ACC112 (cell line): Measurements from ENCODE around the gene ANKRD28.

Experiments
- H2AFZ ChIP-seq: fragments of 200-600 bp; sonication (generic); one replicate; pipeline ENCODE4 v1.6.0; 2017; ENCODE audit warnings: antibody characterized with exemption, low read length; ENCODE audit not compliant: unreplicated experiment
- H3K27ac ChIP-seq: fragments of 200-600 bp; sonication (generic); 2 replicates; pipeline ENCODE4 v1.5.1; 2014; ENCODE audit warnings: low read depth, mild to moderate bottlenecking, antibody characterized with exemption, low read length, moderate library complexity
- H3K27me3 ChIP-seq: fragments of 200-600 bp; sonication (generic); 2 replicates; pipeline ENCODE4 v1.6.1; 2014; ENCODE audit warnings: mild to moderate bottlenecking, antibody characterized with exemption, low read length, moderate library complexity, mixed read lengths; ENCODE audit not compliant: insufficient read depth
- H3K36me3 ChIP-seq: fragments of 200-600 bp; sonication (generic); 2 replicates; pipeline ENCODE4 v1.6.1; 2016; ENCODE audit warnings: mild to moderate bottlenecking, antibody characterized with exemption, low read length, moderate library complexity, mixed read lengths; ENCODE audit not compliant: insufficient read depth
- H3K4me1 ChIP-seq: fragments of 200-600 bp; sonication (generic); one replicate; pipeline ENCODE4 v1.6.1; 2016; ENCODE audit warnings: low read length, mixed read lengths; ENCODE audit not compliant: insufficient read depth, unreplicated experiment, control insufficient read depth
- H3K4me3 ChIP-seq: fragments of 200-600 bp; sonication (generic); 2 replicates; pipeline ENCODE4 v1.5.1; 2014; ENCODE audit warnings: mild to moderate bottlenecking, low read depth, low read length
- H3K79me2 ChIP-seq: fragments of 200-600 bp; sonication (generic); one replicate; pipeline ENCODE4 v1.6.0; 2016; ENCODE audit warnings: low read length; ENCODE audit not compliant: control insufficient read depth, unreplicated experiment, insufficient read depth

ANKRD28 gene

DNA sequence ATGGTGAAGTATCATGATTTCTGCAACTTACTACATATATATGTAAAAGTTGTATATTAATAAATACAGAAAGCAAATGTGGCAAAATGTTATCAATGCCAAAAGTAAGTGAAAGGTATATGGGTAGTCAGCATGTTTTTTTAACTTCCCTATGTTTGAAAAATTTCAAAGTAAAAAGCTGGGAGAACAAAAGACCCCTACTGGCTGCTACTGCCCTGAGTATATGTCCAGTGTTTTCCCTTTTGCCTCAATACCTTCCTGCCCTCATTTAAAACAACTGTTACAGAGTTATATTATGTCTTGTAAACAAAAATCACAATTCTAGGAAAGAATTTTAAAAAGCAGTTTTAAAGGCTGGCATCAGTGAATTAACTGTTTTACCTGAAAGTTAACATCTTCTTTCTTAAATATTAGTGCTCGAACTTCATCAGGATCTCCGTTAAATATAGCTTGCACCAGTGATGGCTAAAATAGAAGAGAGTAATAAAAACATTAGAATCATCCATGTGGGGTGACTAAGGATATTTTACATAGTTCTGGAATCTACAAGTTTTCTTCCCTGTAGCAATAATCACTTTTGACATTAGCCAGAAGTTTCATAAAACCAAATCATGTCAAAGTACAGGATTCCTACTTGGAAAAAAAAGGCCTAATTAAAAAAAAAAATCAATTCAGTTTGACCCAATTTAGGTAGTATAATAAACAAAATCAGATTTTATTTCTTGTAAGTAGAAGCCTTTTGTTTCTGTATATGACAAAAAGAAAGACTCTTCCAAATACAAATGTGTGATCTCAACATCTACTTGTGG, 2.7 kb downstream of the ANKRD28 start:
- peaks cover 87% of the 10 kb centered on the region for H3K79me2 ChIP-seq
- peaks cover 35% of the 10 kb centered on the region for H3K4me1 ChIP-seq
- no peaks in the 10 kb centered on the region for H3K27me3 ChIP-seq
- peak overlapping the region; percentile 81 for H3K4me3 ChIP-seq
- H2AFZ ChIP-seq, result no peak overlapping the region
- peak overlapping the region; percentile 98 for H3K27ac ChIP-seq
- peaks cover 35% of the 10 kb centered on the region for H3K36me3 ChIP-seq

DNA sequence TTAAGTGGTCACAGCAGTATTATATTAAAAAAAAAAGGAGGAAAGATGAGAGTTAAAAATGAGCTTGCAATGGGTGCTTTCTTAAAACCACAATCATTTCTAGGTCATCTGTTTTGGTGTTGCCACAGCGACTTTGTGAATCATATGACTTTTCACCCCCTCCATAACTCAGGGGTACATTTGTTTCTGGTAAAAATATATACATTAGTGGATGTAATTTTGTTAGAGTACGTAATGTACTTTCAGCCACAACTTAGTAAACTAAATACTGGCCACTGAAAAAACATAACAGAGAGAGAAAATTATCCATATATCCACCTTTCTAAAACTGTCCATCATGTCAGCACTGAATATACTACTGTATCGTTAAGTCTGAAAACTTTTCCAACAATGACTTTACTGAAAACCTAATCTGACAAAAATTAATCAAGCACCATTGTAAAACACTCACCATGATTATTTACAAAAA, 3.4 kb downstream of the ANKRD28 start:
- Histone ChIP-seq H3K79me2 (peaks cover 87% of the 10 kb centered on the region), H2AFZ (no peak overlapping the region), H3K36me3 (peaks cover 41% of the 10 kb centered on the region), H3K27me3 (no peaks in the 10 kb centered on the region), H3K27ac (peak overlapping the region; percentile 98), H3K4me1 (peaks cover 28% of the 10 kb centered on the region), H3K4me3 (peak overlapping the region; percentile 81)

DNA sequence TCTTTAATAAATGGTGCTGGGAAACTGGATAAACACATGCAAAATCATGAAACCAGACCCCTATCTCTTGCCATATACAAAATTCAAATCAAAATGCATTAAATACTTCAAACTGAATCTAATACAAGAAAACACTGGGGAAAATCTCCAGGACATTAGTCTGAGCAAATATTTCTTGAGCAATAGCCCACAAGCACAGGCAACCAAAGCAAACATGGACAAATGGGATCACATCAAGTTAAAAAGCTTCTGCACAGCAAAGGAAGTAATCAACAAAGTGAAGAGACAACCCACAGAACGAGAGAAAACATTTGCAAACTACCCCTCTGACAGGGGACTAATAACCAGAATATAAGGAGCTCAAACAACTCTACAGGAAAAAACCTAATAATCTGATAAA, 6.3 kb downstream of the ANKRD28 start:
- no peaks in the 10 kb centered on the region for H3K27me3 ChIP-seq
- peaks cover 23% of the 10 kb centered on the region for H3K4me1 ChIP-seq
- peaks cover 63% of the 10 kb centered on the region for H3K36me3 ChIP-seq
- no peak overlapping the region for H3K27ac ChIP-seq
- peaks cover 96% of the 10 kb centered on the region for H3K79me2 ChIP-seq
- peak overlapping the region; percentile 39 for H3K4me3 ChIP-seq
- H2AFZ ChIP-seq, result no peak overlapping the region

DNA sequence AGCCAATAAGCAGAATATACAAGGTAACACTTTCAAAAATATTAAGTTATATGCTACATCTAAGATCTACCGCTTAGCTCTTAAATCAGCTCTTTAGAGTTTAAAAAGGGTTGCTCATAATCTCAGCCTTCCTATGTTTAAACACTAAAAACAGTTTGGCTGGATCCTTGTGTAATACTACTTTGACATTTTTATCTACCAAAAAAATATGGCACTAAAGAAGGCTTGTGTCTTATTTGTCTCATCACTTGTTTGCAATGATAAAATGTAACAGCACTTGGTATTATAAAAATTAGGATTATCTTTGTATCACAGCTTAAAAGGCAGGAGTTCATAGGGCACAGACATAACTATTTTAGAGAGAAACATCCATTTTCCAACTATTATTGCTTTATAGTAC, 9.8 kb downstream of the ANKRD28 start:
- H3K4me3 ChIP-seq, result no peak overlapping the region
- H3K4me1 ChIP-seq, result peaks cover 44% of the 10 kb centered on the region
- no peaks in the 10 kb centered on the region for H3K27me3 ChIP-seq
- peaks cover 96% of the 10 kb centered on the region for H3K79me2 ChIP-seq
- H2AFZ ChIP-seq, result no peak overlapping the region
- no peak overlapping the region for H3K27ac ChIP-seq
- H3K36me3 ChIP-seq, result peaks cover 68% of the 10 kb centered on the region

DNA sequence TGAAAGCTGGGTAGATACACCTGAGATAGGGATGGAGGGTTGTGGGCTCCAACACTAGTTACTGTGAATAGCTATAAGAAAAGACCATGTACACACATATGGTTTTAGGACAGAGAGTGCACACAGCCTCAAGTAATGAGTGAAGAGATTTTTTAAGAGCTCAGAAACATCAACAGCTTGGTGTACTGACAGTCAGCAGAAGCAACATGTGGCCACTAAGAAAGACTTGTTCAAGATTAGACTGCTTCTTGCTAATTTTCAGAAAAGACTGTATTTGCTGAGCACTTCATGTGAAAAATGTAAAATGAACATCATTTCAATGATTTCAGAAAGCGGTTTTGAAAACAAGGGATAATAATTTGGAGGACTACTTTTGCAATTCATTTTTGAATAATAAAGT, 10.3 kb downstream of the ANKRD28 start:
- Histone ChIP-seq H3K36me3 (peaks cover 64% of the 10 kb centered on the region), H3K27ac (no peak overlapping the region), H2AFZ (no peak overlapping the region), H3K4me1 (peaks cover 45% of the 10 kb centered on the region), H3K27me3 (no peaks in the 10 kb centered on the region), H3K79me2 (peaks cover 96% of the 10 kb centered on the region), H3K4me3 (no peak overlapping the region)

DNA sequence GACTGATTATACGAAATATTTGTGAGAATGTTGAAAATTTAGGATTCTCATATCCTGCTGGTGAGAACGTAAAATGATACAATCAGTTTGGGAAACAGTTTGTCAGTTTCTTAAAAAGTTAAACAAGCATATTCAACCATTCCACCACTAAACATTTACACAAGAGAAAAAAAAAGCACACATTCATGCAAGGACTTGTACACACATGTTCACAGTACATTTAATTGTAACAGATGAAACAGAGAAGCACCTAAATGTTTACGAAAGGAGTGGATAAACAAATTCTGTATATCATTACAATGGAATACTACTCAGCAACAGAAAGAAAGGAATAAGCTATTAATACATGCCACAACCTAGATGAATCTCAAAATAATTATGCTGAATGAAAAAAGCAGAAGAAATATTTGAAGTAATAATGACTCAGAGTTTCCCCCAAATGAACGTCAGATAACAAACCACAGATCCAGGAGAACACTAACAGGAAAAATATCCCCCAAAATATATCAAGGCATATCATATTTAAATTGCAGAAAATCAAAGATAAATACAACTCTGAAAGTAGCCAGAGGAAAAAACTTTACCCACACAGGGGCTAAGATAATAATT, 14.3 kb downstream of the ANKRD28 start:
- Histone ChIP-seq H3K4me3 (peak overlapping the region; percentile 59), H3K79me2 (peaks cover 96% of the 10 kb centered on the region), H2AFZ (no peak overlapping the region), H3K27me3 (no peaks in the 10 kb centered on the region), H3K36me3 (peaks cover 31% of the 10 kb centered on the region), H3K4me1 (peaks cover 58% of the 10 kb centered on the region), H3K27ac (peak overlapping the region; percentile 91)

DNA sequence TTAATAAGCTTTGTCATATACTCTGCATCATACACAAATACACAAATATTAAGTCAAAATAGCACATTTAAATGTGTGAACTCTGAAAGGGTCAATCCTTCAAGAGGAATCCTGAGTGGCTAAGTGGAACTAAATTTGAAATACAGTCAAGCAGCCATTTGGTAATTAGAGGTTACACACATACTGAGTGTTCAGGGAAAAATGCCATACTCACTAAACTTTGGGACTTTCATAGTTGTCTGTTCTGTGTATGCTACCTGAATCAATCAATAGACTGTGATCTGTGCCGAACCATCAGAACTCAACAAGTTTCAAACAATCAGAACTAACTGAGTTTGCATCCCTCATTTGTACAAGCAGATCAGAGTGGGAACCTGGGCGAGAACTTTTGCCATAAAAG, 15.3 kb downstream of the ANKRD28 start:
- peak overlapping the region; percentile 59 for H3K4me3 ChIP-seq
- peak overlapping the region; percentile 91 for H3K27ac ChIP-seq
- H2AFZ ChIP-seq, result no peak overlapping the region
- peaks cover 97% of the 10 kb centered on the region for H3K79me2 ChIP-seq
- peaks cover 27% of the 10 kb centered on the region for H3K36me3 ChIP-seq
- H3K4me1 ChIP-seq, result peaks cover 53% of the 10 kb centered on the region
- no peaks in the 10 kb centered on the region for H3K27me3 ChIP-seq

DNA sequence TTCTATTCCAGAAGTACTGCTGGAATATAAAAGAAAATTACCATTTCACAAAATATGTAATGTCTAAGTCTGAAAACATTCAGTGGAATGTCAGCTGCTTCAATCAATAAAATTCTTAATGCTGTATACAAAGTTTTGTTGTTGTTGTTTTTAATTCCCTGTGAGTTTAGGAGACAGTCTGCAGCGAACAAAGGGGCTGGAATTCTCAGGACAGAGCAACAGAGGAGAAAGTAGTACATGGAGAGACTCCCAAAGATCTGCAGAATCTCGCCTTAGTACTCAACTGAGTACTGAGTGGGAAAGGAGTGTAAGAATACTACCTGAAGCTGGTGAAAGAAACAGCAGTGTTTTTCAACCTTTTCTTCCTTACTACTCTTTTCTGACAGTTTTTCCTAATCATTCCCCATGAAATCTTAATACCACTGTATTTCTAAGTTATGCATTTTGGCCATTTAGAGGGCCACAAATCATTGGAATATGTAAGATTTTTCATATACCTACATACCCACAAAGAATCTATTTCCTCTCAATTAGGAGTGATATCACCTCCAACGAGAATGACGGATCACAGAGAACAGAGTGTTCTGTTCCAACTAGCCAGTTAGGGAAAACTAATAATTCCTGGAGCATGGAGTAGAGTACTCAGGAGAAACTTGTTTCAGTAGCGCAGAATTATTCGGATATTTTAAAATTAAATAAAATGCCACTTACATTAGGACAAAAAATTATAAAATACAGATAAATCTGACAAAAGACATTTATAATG, 16.0 kb downstream of the ANKRD28 start:
- Histone ChIP-seq H3K4me1 (peaks cover 52% of the 10 kb centered on the region), H3K4me3 (peak overlapping the region; percentile 59), H3K36me3 (peaks cover 21% of the 10 kb centered on the region), H3K27me3 (no peaks in the 10 kb centered on the region), H3K79me2 (peaks cover 93% of the 10 kb centered on the region), H2AFZ (no peak overlapping the region), H3K27ac (peak overlapping the region; percentile 91)

DNA sequence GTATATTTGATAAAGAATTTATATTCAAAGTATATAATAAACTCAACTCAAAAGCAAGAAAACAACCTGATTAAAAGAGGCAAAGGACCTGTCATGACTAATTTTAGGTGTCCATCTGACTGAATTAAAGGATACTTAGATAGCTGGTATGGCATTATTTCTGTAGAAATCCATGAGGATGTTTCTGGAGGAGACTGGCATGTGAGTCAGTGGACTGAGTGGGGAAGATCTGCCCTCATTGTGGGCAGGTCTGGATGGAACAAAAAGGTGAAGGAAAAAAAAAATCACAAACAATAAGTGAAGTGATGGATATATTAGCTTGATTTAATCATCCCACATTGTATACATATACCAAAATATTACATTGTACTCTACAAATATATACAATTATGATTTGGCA, 16.6 kb downstream of the ANKRD28 start:
- Histone ChIP-seq H3K36me3 (peaks cover 25% of the 10 kb centered on the region), H3K27ac (peak overlapping the region; percentile 91), H3K79me2 (peaks cover 88% of the 10 kb centered on the region), H3K4me1 (peaks cover 49% of the 10 kb centered on the region), H3K27me3 (no peaks in the 10 kb centered on the region), H2AFZ (no peak overlapping the region), H3K4me3 (no peak overlapping the region; the same call in 1 of the 2 replicates)

DNA sequence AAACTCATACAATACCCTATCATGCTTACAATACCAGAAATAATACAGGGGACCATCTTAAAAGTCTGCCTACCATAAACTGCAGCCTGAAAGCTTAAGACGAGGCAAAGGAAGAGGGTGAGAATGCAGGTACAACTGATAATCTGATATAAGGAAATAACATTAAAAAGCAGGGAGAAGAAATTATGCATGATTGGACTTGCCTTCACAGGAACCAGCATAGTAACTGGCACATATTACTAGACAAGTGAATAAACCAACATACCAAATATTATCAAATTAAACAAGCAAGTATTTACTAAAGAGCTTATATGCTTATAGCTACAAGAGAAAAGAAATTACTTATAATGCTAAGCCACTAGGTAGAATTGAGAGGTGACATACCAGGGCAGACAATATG, 18.7 kb downstream of the ANKRD28 start:
- no peaks in the 10 kb centered on the region for H3K27me3 ChIP-seq
- H2AFZ ChIP-seq, result no peak overlapping the region
- peaks cover 47% of the 10 kb centered on the region for H3K4me1 ChIP-seq
- peaks cover 86% of the 10 kb centered on the region for H3K79me2 ChIP-seq
- no peak overlapping the region for H3K4me3 ChIP-seq
- no peak overlapping the region for H3K27ac ChIP-seq
- peaks cover 13% of the 10 kb centered on the region for H3K36me3 ChIP-seq
